IMR-90 (cell line): Measurements from ENCODE around the gene PRR5L. TPM values are rescaled to one million over a fixed set of nuclear protein-coding genes. Genes with fewer than 3 reads are reported as not detected.

Experiments used
- ATAC-seq: fragments of 200-7000 bp; cut with Tn5 transposase; 2 replicates; pipeline ENCODE4 v1.9.1; 2020; ENCODE audit warnings: low read depth, mild to moderate bottlenecking, moderate library complexity
- BruUV-seq: library from RNA; stranded (reverse); fragments of 400-500 nt; replicated peaks from 2 replicates; lab custom pipeline; 2021; lab: Mats Ljungman, UMichigan
- CTCF ChIA-PET: fragments of 300-600 bp; formaldehyde crosslinking; extraction: SDS; loops from one replicate; lab custom pipeline; 2021; ENCODE audit warnings: antibody characterized with exemption; lab: Yijun Ruan, JAX
- POLR2A ChIA-PET: fragments of 300-600 bp; sonication (Branson Sonifier 250); formaldehyde crosslinking; loops from one replicate; lab custom pipeline; 2022; ENCODE audit warnings: antibody characterized with exemption; ENCODE audit not compliant: unreplicated experiment; lab: Charles Lee
- DNase-seq: peaks from one replicate; pipeline ENCODE4 v3.0.0; 2013
- H2AFZ ChIP-seq: replicated peaks from 2 replicates; pipeline ENCODE3; 2013; ENCODE audit warnings: low read length, mild to moderate bottlenecking; ENCODE audit not compliant: poor library complexity
- H2AK5ac ChIP-seq: 2 replicates; pipeline ENCODE4 v1.6.1; 2013; ENCODE audit warnings: low read depth, low read length, inconsistent platforms
- H2AK9ac ChIP-seq: replicated peaks from 2 replicates; pipeline ENCODE3; 2013; ENCODE audit warnings: mild to moderate bottlenecking, low read depth, low read length, moderate library complexity; ENCODE audit not compliant: poor library complexity
- H2BK120ac ChIP-seq: 2 replicates; pipeline ENCODE4 v1.6.1; 2013; ENCODE audit warnings: low read depth, low read length, inconsistent platforms
- H2BK15ac ChIP-seq: 3 replicates; pipeline ENCODE4 v1.6.1; 2013; ENCODE audit warnings: low read depth, low read length, inconsistent platforms
- H2BK20ac ChIP-seq: 2 replicates; pipeline ENCODE4 v1.6.1; 2013; ENCODE audit warnings: low read depth, mild to moderate bottlenecking, inconsistent platforms, low read length, moderate library complexity
- H2BK5ac ChIP-seq: 2 replicates; pipeline ENCODE4 v1.6.1; 2013; ENCODE audit warnings: mild to moderate bottlenecking, low read depth, low read length, inconsistent platforms; ENCODE audit not compliant: poor library complexity, severe bottlenecking
- H3K14ac ChIP-seq: replicated peaks from 2 replicates; pipeline ENCODE4 v1.6.1; 2013; ENCODE audit warnings: low read depth, low read length, inconsistent platforms
- H3K18ac ChIP-seq: 2 replicates; pipeline ENCODE4 v1.6.1; 2013; ENCODE audit warnings: low read depth, low read length, control low read depth
- H3K23ac ChIP-seq: 2 replicates; pipeline ENCODE4 v1.6.1; 2013; ENCODE audit warnings: low read depth, low read length, inconsistent platforms
- H3K27ac ChIP-seq: 2 replicates; pipeline ENCODE4 v1.5.1; 2013; ENCODE audit warnings: mild to moderate bottlenecking, control low read depth, low read length; ENCODE audit not compliant: insufficient read depth
- H3K27me3 ChIP-seq: 2 replicates; pipeline ENCODE4 v1.6.1; 2013; ENCODE audit warnings: low read length; ENCODE audit not compliant: control insufficient read depth, insufficient read depth
- H3K36me3 ChIP-seq: 2 replicates; pipeline ENCODE4 v1.6.1; 2013; ENCODE audit warnings: low read length, mixed read lengths; ENCODE audit not compliant: control insufficient read depth, insufficient read depth
- H3K4ac ChIP-seq: 2 replicates; pipeline ENCODE4 v1.6.1; 2013; ENCODE audit warnings: low read depth, low read length, inconsistent platforms
- H3K4me1 ChIP-seq: 2 replicates; pipeline ENCODE4 v1.6.1; 2013; ENCODE audit warnings: low read length, mixed read lengths; ENCODE audit not compliant: control insufficient read depth, insufficient read depth
- H3K4me2 ChIP-seq: 2 replicates; pipeline ENCODE4 v1.6.1; 2013; ENCODE audit warnings: low read depth, mild to moderate bottlenecking, control low read depth, low read length, moderate library complexity
- H3K4me3 ChIP-seq: 2 replicates; pipeline ENCODE4 v1.5.1; 2013; ENCODE audit warnings: low read depth, mild to moderate bottlenecking, control low read depth, low read length, moderate library complexity; ENCODE audit not compliant: insufficient read depth
- H3K56ac ChIP-seq: 2 replicates; pipeline ENCODE4 v1.6.1; 2013; ENCODE audit warnings: low read length, inconsistent platforms; ENCODE audit not compliant: insufficient read depth; ENCODE audit errors: extremely low read depth
- H3K79me1 ChIP-seq, 2 experiments: 2 replicates each; pipeline ENCODE4 v1.6.1; 2013; ENCODE audit warnings: low read length in 2 of 2, inconsistent platforms in 1 of 2, low read depth in 1 of 2
- H3K9ac ChIP-seq: 2 replicates; pipeline ENCODE4 v1.6.1; 2013; ENCODE audit warnings: low read depth, low read length, control low read depth
- H3K9me1 ChIP-seq: 2 replicates; pipeline ENCODE4 v1.6.1; 2013; ENCODE audit warnings: low read length, inconsistent platforms; ENCODE audit not compliant: insufficient read depth
- H3K9me3 ChIP-seq: 2 replicates; pipeline ENCODE4 v1.6.1; 2013; ENCODE audit warnings: low read length; ENCODE audit not compliant: control insufficient read depth, insufficient read depth
- H4K20me1 ChIP-seq: 2 replicates; pipeline ENCODE4 v1.6.1; 2013; ENCODE audit warnings: low read length, inconsistent platforms; ENCODE audit not compliant: insufficient read depth
- H4K5ac ChIP-seq: 2 replicates; pipeline ENCODE4 v1.6.1; 2013; ENCODE audit warnings: mild to moderate bottlenecking, low read depth, low read length, control low read depth
- H4K8ac ChIP-seq, 2 experiments: 2 replicates each; pipeline ENCODE4 v1.6.1; 2013; ENCODE audit warnings: low read depth in 2 of 2, low read length in 2 of 2, control low read depth in 1 of 2, inconsistent platforms in 1 of 2
- H4K91ac ChIP-seq: 2 replicates; pipeline ENCODE4 v1.6.1; 2013; ENCODE audit warnings: low read depth, low read length, inconsistent platforms; ENCODE audit not compliant: insufficient read depth
- BHLHE40 ChIP-seq: fragments of 150-350 bp; IDR thresholded peaks from 2 replicates; pipeline ENCODE4 v1.6.1; 2016; ENCODE audit warnings: mild to moderate bottlenecking, low read depth, low read length
- CEBPB ChIP-seq: IDR thresholded peaks from 2 replicates; pipeline ENCODE4 v1.6.1; 2012; ENCODE audit warnings: low read depth, low read length, improper control_type of control experiment
- CHD1 ChIP-seq: IDR thresholded peaks from 2 replicates; pipeline ENCODE4 v1.6.1; 2012; ENCODE audit warnings: low read depth, low read length, improper control_type of control experiment
- FOS ChIP-seq: fragments of 150-350 bp; IDR thresholded peaks from 2 replicates; pipeline ENCODE4 v1.6.1; 2016; ENCODE audit warnings: low read depth, low read length
- MAFK ChIP-seq: IDR thresholded peaks from 2 replicates; pipeline ENCODE4 v1.6.1; 2012; ENCODE audit warnings: low read depth, low read length, improper control_type of control experiment
- MAZ ChIP-seq: IDR thresholded peaks from 2 replicates; pipeline ENCODE4 v1.6.1; 2012; ENCODE audit warnings: low read depth, mild to moderate bottlenecking, low read length, improper control_type of control experiment, moderate library complexity, borderline replicate concordance
- MXI1 ChIP-seq: IDR thresholded peaks from 2 replicates; pipeline ENCODE4 v1.6.1; 2012; ENCODE audit warnings: low read depth, mild to moderate bottlenecking, low read length, moderate library complexity, borderline replicate concordance
- NFE2L2 ChIP-seq: fragments of 150-350 bp; IDR thresholded peaks from 2 replicates; pipeline ENCODE4 v1.6.1; 2016; ENCODE audit warnings: low read depth, mild to moderate bottlenecking, low read length
- POLR2A ChIP-seq: IDR thresholded peaks from 2 replicates; pipeline ENCODE4 v1.6.1; 2012; ENCODE audit warnings: mild to moderate bottlenecking, low read depth, low read length
- RAD21 ChIP-seq: IDR thresholded peaks from 2 replicates; pipeline ENCODE4 v1.6.1; 2012; ENCODE audit warnings: low read length, improper control_type of control experiment
- RCOR1 ChIP-seq: IDR thresholded peaks from 2 replicates; pipeline ENCODE4 v1.6.1; 2012; ENCODE audit warnings: mild to moderate bottlenecking, low read length, improper control_type of control experiment; ENCODE audit not compliant: insufficient replicate concordance
- RFX5 ChIP-seq: IDR thresholded peaks from 2 replicates; pipeline ENCODE4 v1.8.0; 2012; ENCODE audit warnings: low read depth, mild to moderate bottlenecking, low read length, moderate library complexity
- SMC3 ChIP-seq: fragments of 150-350 bp; IDR thresholded peaks from 2 replicates; pipeline ENCODE4 v1.6.1; 2016; ENCODE audit warnings: low read depth, mild to moderate bottlenecking, antibody characterized with exemption, low read length, moderate library complexity
- USF2 ChIP-seq: fragments of 150-350 bp; IDR thresholded peaks from 2 replicates; pipeline ENCODE4 v1.6.1; 2017; ENCODE audit warnings: mild to moderate bottlenecking, antibody characterized with exemption, low read length, low read depth
- WGBS, 2 experiments: methylation state at CpG; one replicate each; pipeline versions ENCODE4 v1.1.5 to v1.1.7; 2013; ENCODE audit warnings: missing lambda C conversion rate in 2 of 2; ENCODE audit not compliant: insufficient read length in 1 of 2; ENCODE audit errors: extremely low coverage in 2 of 2; 5-methylcytosine and 5-hydroxymethylcytosine counted together
- dilution Hi-C: fragments of 300-500 bp; cut with HindIII; formaldehyde crosslinking; loops from one replicate; pipeline ENCODE4 v1.14.3; 2018; ENCODE audit warnings: low sequenced_read_pairs; ENCODE audit not compliant: unreplicated experiment
- in situ Hi-C: fragments of 300-500 bp; cut with MboI; formaldehyde crosslinking; loops from 3 replicates; pipeline ENCODE4 v1.14.3; 2019; ENCODE audit warnings: low sequenced_read_pairs, inconsistent platforms, mixed read lengths
- intact Hi-C: fragments of 100-400 bp; cut with micrococcal nuclease; formaldehyde crosslinking; loops from 2 replicates; pipeline ENCODE4 v1.10.0; 2022
- polyA plus RNA-seq, 3 experiments: library from polyadenylated mRNA; depleted of rRNA; stranded (reverse); fragments of >200 nt; gene quantifications; 2 replicates each; pipeline ENCODE4 v1.2.3, GENCODE V29; 2012; ENCODE audit warnings: low replicate concordance in 1 of 3
- total RNA-seq: library from RNA; depleted of rRNA; stranded (reverse); fragments of >200 nt; gene quantifications from 2 replicates; pipeline ENCODE4 v1.2.3, GENCODE V29; 2012
- TF ChIP-seq, protein P1 (sequence below): fragments of 150-350 bp; IDR thresholded peaks from 2 replicates; pipeline ENCODE4 v1.6.1; 2016; ENCODE audit warnings: low read depth, mild to moderate bottlenecking, low read length, moderate library complexity, borderline replicate concordance

The PRR5L gene
- total and polyA plus RNA-seq, 2 of the 4 experiments (the other 2 are of a cell fraction), result 2.9 to 3.6 TPM

GRCh38 chr11:36374726-36375125 is 78.6 kb downstream of the PRR5L start:
- no peak overlapping the region for H3K23ac ChIP-seq
- H2BK120ac ChIP-seq, result no peak overlapping the region
- no peak overlapping the region for H2BK20ac ChIP-seq
- H3K14ac ChIP-seq, result no peak overlapping the region
- H2BK5ac ChIP-seq, result no peak overlapping the region
- ATAC-seq, result no peak
- no peak overlapping the region for H2BK15ac ChIP-seq
- no peak overlapping the region for H3K4me2 ChIP-seq
- ChIA-PET CTCF (no interaction called here), POLR2A (no interaction called here)
- H4K5ac ChIP-seq, result no peak overlapping the region
- H3K36me3 ChIP-seq, result no peaks in the 10 kb centered on the region
- BruUV-seq, result no TSS peak
- peaks cover 4% of the 10 kb centered on the region for H3K4me1 ChIP-seq
- in situ Hi-C loops, result loop anchor here (5.0 kb wide), 1 partner anchor 98 kb away; no protein-coding TSS in a partner anchor
- no peak overlapping the region for H2AK9ac ChIP-seq
- no peaks in the 10 kb centered on the region for H3K9me3 ChIP-seq
- H3K56ac ChIP-seq, result no peak overlapping the region
- no CpG with 5 or more reads among the region's 4 CpGs for WGBS, 2 experiments
- no peak overlapping the region for H3K4ac ChIP-seq
- no peak overlapping the region for H3K18ac ChIP-seq
- intact Hi-C loops, result loop anchor here (5.0 kb wide), 2 partner anchors 77 to 83 kb away; partner anchors contain the start of gene PRR5L
- no peak overlapping the region for H3K4me3 ChIP-seq
- peaks cover 6 to 15% of the 10 kb centered on the region in 2 experiments; a peak in 3 of 4 replicates for H3K79me1 ChIP-seq
- no peak overlapping the region for H2AK5ac ChIP-seq
- TF ChIP-seq RFX5 (no peak), NFE2L2 (no peak), SMC3 (no peak), MAFK (no peak), RAD21 (no peak), BHLHE40 (no peak), MXI1 (no peak), CEBPB (no peak), USF2 (no peak), FOS (no peak), CHD1 (no peak), RCOR1 (no peak), POLR2A (no peak), MAZ (no peak)
- TF ChIP-seq, protein P1, sequence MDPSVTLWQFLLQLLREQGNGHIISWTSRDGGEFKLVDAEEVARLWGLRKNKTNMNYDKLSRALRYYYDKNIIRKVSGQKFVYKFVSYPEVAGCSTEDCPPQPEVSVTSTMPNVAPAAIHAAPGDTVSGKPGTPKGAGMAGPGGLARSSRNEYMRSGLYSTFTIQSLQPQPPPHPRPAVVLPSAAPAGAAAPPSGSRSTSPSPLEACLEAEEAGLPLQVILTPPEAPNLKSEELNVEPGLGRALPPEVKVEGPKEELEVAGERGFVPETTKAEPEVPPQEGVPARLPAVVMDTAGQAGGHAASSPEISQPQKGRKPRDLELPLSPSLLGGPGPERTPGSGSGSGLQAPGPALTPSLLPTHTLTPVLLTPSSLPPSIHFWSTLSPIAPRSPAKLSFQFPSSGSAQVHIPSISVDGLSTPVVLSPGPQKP, result no peak
- no peak overlapping the region for H4K91ac ChIP-seq
- no peak for DNase-seq
- H2AFZ ChIP-seq, result no peak overlapping the region
- peaks cover 5% of the 10 kb centered on the region; the same call in 1 of the 2 replicates for H4K20me1 ChIP-seq
- no peak overlapping the region for H3K9ac ChIP-seq
- H4K8ac ChIP-seq, result no peak overlapping the region
- peaks cover 2% of the 10 kb centered on the region; the same call in 1 of the 2 replicates for H3K27me3 ChIP-seq
- peaks cover 9% of the 10 kb centered on the region for H3K9me1 ChIP-seq
- dilution Hi-C loops, result no loop called here
- no peak overlapping the region for H3K27ac ChIP-seq
